MM.1S (cell line): Measurements from ENCODE around the gene ZNF862.

Source experiments
- EZH2 ChIP-seq: fragments of 300-600 bp; sonication (generic); optimal IDR thresholded peaks from 2 replicates; pipeline ENCODE3; 2017; ENCODE audit warnings: low read depth, mild to moderate bottlenecking, antibody characterized with exemption, low read length, mixed read lengths
- TF ChIP-seq, protein P1 (sequence below): fragments of 300-600 bp; sonication (generic); IDR thresholded peaks from 2 replicates; pipeline ENCODE4 v1.5.1; 2016; ENCODE audit warnings: antibody characterized with exemption, low read length, mixed read lengths

DNA sequence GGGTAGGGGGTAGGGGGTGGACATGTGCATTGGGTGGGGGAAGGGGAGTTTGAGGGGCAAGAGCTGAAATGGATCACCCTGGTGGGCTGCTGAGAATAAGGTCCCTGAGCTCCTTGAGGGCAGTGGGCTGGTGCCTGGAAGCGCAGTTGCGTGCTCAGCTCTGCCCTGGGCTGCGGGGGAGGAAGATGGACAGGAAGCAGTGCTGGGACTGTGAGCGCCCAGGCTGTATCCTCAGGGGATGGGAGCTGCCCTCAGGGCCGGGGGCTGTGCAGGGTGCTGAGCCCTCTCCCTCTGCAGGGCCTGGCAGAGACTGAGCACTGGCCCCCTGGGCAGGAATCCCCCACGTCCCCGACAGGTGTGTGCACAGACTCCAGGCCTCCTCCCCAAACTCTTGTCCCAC is 40.4 kb upstream of the ZNF862 start:
- TF ChIP-seq EZH2 = no peak
- TF ChIP-seq, protein P1, sequence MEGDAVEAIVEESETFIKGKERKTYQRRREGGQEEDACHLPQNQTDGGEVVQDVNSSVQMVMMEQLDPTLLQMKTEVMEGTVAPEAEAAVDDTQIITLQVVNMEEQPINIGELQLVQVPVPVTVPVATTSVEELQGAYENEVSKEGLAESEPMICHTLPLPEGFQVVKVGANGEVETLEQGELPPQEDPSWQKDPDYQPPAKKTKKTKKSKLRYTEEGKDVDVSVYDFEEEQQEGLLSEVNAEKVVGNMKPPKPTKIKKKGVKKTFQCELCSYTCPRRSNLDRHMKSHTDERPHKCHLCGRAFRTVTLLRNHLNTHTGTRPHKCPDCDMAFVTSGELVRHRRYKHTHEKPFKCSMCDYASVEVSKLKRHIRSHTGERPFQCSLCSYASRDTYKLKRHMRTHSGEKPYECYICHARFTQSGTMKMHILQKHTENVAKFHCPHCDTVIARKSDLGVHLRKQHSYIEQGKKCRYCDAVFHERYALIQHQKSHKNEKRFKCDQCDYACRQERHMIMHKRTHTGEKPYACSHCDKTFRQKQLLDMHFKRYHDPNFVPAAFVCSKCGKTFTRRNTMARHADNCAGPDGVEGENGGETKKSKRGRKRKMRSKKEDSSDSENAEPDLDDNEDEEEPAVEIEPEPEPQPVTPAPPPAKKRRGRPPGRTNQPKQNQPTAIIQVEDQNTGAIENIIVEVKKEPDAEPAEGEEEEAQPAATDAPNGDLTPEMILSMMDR = no peak
